Activated CD8-positive, alpha-beta memory T cell treated with anti-CD3 and anti-CD28 coated beads, Interleukin-2, amount 10 ng/mL, durations not matched to agents 7 days and 5 days (primary cell): ENCODE data around the gene AKAP7. TPM values are rescaled to one million over a fixed set of nuclear protein-coding genes. Genes with fewer than 3 reads are reported as not detected.

Experiments used
- ATAC-seq: fragments of 150-1000 bp; cut with Tn5 transposase; one replicate; pipeline ENCODE4 v1.10.0; 2021; ENCODE audit warnings: moderate library complexity
- CTCF ChIA-PET: fragments of 350-600 bp; sonication (Branson Sonifier 250); formaldehyde crosslinking; loops from one replicate; lab custom pipeline; 2021; ENCODE audit warnings: antibody characterized with exemption; lab: Charles Lee
- DNase-seq: peaks from one replicate; pipeline ENCODE4 v3.0.0-alpha.2; 2020
- H3K27ac Mint-ChIP-seq: one replicate; pipeline ENCODE4 v1.8.0; 2021; ENCODE audit warnings: mild to moderate bottlenecking, mixed read lengths
- H3K27me3 Mint-ChIP-seq: one replicate; pipeline ENCODE4 v1.8.0; 2021; ENCODE audit warnings: mixed read lengths
- H3K36me3 Mint-ChIP-seq: one replicate; pipeline ENCODE4 v1.8.0; 2021; ENCODE audit warnings: mild to moderate bottlenecking, mixed read lengths
- H3K4me1 Mint-ChIP-seq: one replicate; pipeline ENCODE4 v1.8.0; 2021; ENCODE audit warnings: mixed read lengths
- H3K4me3 Mint-ChIP-seq: one replicate; pipeline ENCODE4 v1.8.0; 2021; ENCODE audit warnings: mild to moderate bottlenecking, moderate library complexity, mixed read lengths
- H3K9me3 Mint-ChIP-seq: one replicate; pipeline ENCODE4 v1.8.0; 2022; ENCODE audit warnings: low read depth, mixed read lengths
- total RNA-seq, 2 experiments: library from RNA; stranded (reverse); gene quantifications; one replicate each; pipeline ENCODE4 v1.2.3, GENCODE V29; 2021

The AKAP7 gene
- total RNA-seq, 2 experiments from 2014 or later: 7.3 to 10.3 TPM

DNA sequence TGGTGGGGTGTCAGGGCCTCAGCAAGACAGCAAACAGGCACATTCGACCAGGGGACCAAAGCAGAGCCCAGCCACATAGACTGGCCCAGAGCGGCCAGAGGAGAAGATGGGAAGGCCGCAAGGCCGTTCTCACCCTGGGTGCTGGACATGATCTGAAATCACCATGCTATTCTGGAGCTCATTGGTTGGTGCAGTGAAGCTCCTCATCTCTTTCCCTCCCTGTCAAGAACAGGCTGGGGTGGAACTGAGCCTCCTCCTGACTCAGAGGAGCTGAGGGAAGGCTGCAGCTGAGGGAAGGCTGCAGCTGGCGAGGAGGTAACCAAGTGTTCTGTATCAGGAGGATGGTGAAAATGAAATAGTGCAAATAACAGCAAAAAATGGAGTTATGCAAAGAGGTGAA lies 80.0 kb downstream of the AKAP7 start:
- CTCF ChIA-PET: no interaction called here
- Mint-ChIP-seq H3K27ac (no peak overlapping the region), H3K27me3 (no peaks in the 10 kb centered on the region), H3K4me3 (no peak overlapping the region), H3K9me3 (no peaks in the 10 kb centered on the region), H3K36me3 (peaks cover 22% of the 10 kb centered on the region), H3K4me1 (peaks cover 19% of the 10 kb centered on the region)
- no peak for DNase-seq
- ATAC-seq: no peak

GRCh38 chr6:131216246-131216645 lies 81.0 kb downstream of the AKAP7 start:
- no peak for ATAC-seq
- peaks cover 24% of the 10 kb centered on the region for H3K36me3 Mint-ChIP-seq
- H3K27ac Mint-ChIP-seq: no peak overlapping the region
- H3K27me3 Mint-ChIP-seq: no peaks in the 10 kb centered on the region
- H3K4me1 Mint-ChIP-seq: peaks cover 19% of the 10 kb centered on the region
- DNase-seq: no peak
- H3K4me3 Mint-ChIP-seq: no peak overlapping the region
- no peaks in the 10 kb centered on the region for H3K9me3 Mint-ChIP-seq
- CTCF ChIA-PET: no interaction called here

- CTCF ChIA-PET: interaction anchor here (1.3 kb wide), 1 partner anchor 40 kb away, joined by 3 read pairs; no protein-coding TSS in a partner anchor
- Mint-ChIP-seq H3K27ac (no peak overlapping the region), H3K27me3 (no peaks in the 10 kb centered on the region), H3K4me1 (peaks cover 6% of the 10 kb centered on the region), H3K4me3 (no peak overlapping the region), H3K36me3 (peaks cover 25% of the 10 kb centered on the region), H3K9me3 (no peaks in the 10 kb centered on the region)
- ATAC-seq: no peak
- DNase-seq: no peak
Observed at GRCh38 chr6:131222773-131223172, 87.5 kb downstream of the AKAP7 start.

DNA sequence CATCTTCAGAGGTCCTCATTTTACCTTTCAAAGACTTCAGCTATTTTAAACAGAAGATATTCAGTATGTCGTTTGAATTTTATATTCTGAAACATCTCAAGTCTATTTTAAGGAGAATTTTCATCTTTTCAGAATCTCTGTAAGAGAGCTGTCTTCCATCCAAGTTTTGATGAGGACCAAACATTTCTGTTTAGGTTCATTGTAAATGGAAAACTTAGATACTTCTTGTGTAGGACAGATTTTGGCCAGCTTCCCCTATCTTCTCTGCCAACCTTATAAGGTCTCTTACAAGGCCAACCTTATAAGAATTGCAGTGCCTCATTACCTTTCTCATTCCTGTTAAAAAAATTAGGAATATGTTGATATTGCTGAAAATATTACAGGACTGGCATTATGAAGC lies 88.1 kb downstream of the AKAP7 start:
- Mint-ChIP-seq H3K36me3 (peaks cover 27% of the 10 kb centered on the region), H3K9me3 (no peaks in the 10 kb centered on the region), H3K27ac (no peak overlapping the region), H3K27me3 (no peaks in the 10 kb centered on the region), H3K4me3 (no peak overlapping the region), H3K4me1 (peaks cover 6% of the 10 kb centered on the region)
- DNase-seq (no peak), ATAC-seq (no peak)
- CTCF ChIA-PET: interaction anchor here (1.3 kb wide), 1 partner anchor 41 kb away, joined by 3 read pairs; no protein-coding TSS in a partner anchor

DNA sequence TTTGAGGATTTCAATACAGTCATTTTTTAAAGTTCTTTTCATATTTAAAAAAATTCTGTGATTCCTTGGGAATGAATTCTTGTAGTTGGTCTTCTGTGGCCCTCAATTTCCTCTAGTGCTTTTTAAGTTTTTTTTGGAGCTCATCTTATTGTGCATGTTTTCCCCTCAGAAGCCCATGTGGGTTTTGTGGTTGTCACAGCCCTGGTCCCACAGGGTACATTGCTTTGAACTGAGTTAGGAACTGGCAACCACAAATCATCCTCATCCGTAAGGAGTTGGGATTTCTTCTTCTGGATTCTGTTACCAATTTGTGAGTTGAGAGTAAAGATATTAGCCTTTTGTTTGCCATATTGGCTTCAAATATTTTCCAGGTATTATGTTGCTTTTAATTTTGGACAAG lies 89.9 kb downstream of the AKAP7 start:
- ATAC-seq (no peak), DNase-seq (no peak)
- no peaks in the 10 kb centered on the region for H3K27me3 Mint-ChIP-seq
- CTCF ChIA-PET: interaction anchor here (1.1 kb wide), 1 partner anchor 340 kb away, joined by 3 read pairs; no protein-coding TSS in a partner anchor
- H3K9me3 Mint-ChIP-seq: peaks cover 3% of the 10 kb centered on the region
- no peak overlapping the region for H3K27ac Mint-ChIP-seq
- peaks cover 6% of the 10 kb centered on the region for H3K4me1 Mint-ChIP-seq
- peaks cover 27% of the 10 kb centered on the region for H3K36me3 Mint-ChIP-seq
- no peak overlapping the region for H3K4me3 Mint-ChIP-seq

- DNase-seq (no peak), ATAC-seq (no peak)
- Mint-ChIP-seq H3K9me3 (peaks cover 3% of the 10 kb centered on the region), H3K27ac (no peak overlapping the region), H3K4me1 (peaks cover 6% of the 10 kb centered on the region), H3K4me3 (no peak overlapping the region), H3K36me3 (peaks cover 25% of the 10 kb centered on the region), H3K27me3 (no peaks in the 10 kb centered on the region)
- CTCF ChIA-PET: interaction anchor here (1.1 to 1.3 kb wide), 2 partner anchors 145 to 341 kb away, joined by 3 read pairs; no protein-coding TSS in a partner anchor
Observed at GRCh38 chr6:131225959-131226358, 90.7 kb downstream of the AKAP7 start.

DNA sequence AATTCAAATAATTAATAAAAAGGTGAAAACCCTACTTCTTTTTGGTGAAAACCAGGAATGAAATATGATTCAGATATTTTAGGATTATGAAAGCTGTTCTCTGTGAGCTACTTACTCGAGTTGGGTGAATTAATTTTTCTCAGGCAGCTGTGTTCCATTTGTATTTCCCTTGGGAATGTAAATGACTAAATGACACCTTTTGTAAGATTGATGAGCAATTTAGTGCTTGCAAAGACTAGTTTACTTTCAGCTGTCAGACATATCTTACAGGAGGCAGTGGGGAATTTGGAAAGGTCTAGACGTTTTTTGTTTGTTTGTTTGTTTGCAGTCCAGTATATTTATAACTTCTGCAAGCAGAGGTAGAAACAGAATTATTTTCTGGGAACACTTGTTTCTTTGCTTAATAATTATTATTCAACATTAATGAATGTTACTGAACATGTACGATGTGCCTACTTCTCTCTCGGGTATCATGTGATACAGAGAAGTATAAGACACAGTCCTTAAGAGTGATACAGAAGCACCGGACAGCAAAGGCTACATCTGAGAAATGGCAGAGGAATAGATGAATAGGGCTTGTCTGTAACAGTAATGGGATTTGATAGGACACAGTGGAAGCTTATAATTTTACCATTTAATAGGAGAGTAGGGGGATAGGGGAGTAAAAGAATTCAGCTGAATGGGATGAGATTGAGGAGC lies 91.3 kb downstream of the AKAP7 start:
- Mint-ChIP-seq H3K27ac (no peak overlapping the region), H3K36me3 (peaks cover 23% of the 10 kb centered on the region), H3K9me3 (peaks cover 3% of the 10 kb centered on the region), H3K27me3 (no peaks in the 10 kb centered on the region), H3K4me1 (peaks cover 6% of the 10 kb centered on the region), H3K4me3 (no peak overlapping the region)
- no peak for ATAC-seq
- DNase-seq: no peak
- CTCF ChIA-PET: interaction anchor here (1.3 kb wide), 1 partner anchor 144 kb away, joined by 3 read pairs; no protein-coding TSS in a partner anchor

DNA sequence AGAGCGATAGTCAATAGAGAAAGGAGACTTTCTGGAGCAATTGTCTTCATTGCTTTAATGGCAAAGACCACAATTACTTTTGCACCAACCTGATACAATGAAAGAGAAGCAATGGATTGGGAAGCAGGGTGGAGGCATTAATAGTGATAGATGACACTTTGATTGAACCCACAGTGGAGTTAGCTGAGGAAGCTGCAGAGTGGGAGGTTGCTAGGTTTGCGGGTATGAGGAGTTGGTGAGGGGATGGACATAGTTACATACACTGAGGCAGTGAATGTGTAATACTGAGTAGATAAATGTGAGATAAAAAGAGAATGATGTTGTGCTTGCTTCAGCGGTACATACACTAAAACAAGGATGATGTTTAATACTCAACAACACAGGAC lies 91.9 kb downstream of the AKAP7 start:
- no peak overlapping the region for H3K27ac Mint-ChIP-seq
- H3K4me1 Mint-ChIP-seq: peaks cover 6% of the 10 kb centered on the region
- peaks cover 3% of the 10 kb centered on the region for H3K9me3 Mint-ChIP-seq
- CTCF ChIA-PET: interaction anchor here (1.3 kb wide), 1 partner anchor 144 kb away, joined by 3 read pairs; no protein-coding TSS in a partner anchor
- peaks cover 20% of the 10 kb centered on the region for H3K36me3 Mint-ChIP-seq
- DNase-seq: no peak
- no peaks in the 10 kb centered on the region for H3K27me3 Mint-ChIP-seq
- no peak for ATAC-seq
- H3K4me3 Mint-ChIP-seq: no peak overlapping the region

- ATAC-seq: no peak
- no peak for DNase-seq
- peaks cover 3% of the 10 kb centered on the region for H3K9me3 Mint-ChIP-seq
- H3K4me1 Mint-ChIP-seq: no peaks in the 10 kb centered on the region
- H3K36me3 Mint-ChIP-seq: peaks cover 11% of the 10 kb centered on the region
- no peak overlapping the region for H3K4me3 Mint-ChIP-seq
- H3K27me3 Mint-ChIP-seq: no peaks in the 10 kb centered on the region
- no peak overlapping the region for H3K27ac Mint-ChIP-seq
- CTCF ChIA-PET: no interaction called here
Observed at GRCh38 chr6:131231103-131231502, 95.8 kb downstream of the AKAP7 start.

GRCh38 chr6:131231891-131232290 lies 96.6 kb downstream of the AKAP7 start:
- peaks cover 12% of the 10 kb centered on the region for H3K36me3 Mint-ChIP-seq
- ATAC-seq (no peak), DNase-seq (no peak)
- CTCF ChIA-PET: interaction anchor here (0.7 kb wide), 1 partner anchor 48 kb away, joined by 3 read pairs; no protein-coding TSS in a partner anchor
- H3K27ac Mint-ChIP-seq: no peak overlapping the region
- no peaks in the 10 kb centered on the region for H3K27me3 Mint-ChIP-seq
- H3K4me1 Mint-ChIP-seq: no peaks in the 10 kb centered on the region
- peaks cover 3% of the 10 kb centered on the region for H3K9me3 Mint-ChIP-seq
- no peak overlapping the region for H3K4me3 Mint-ChIP-seq

DNA sequence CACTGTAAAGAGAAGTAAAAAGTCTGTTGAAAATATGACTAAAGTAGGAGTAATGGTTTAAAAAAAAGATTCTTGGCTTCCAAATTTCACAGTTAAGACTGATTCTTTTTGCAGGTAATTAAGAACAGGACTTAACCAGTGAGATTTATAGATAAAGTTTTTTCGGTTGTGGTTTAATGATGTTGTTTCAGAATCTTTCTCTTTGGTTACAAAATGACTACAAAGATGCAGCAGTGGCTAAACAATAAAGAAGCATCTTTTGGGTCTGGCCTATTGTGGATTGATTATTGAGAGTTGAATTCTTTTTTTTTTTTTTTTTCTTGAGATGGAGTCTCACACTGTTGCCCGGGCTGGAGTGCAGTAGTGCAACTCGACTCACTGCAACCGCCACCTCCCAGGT lies 109.7 kb downstream of the AKAP7 start:
- ATAC-seq (peak; percentile 58), DNase-seq (no peak)
- CTCF ChIA-PET: interaction anchor here (1.1 kb wide), 1 partner anchor 18 kb away, joined by 3 read pairs; no protein-coding TSS in a partner anchor
- Mint-ChIP-seq H3K27me3 (no peaks in the 10 kb centered on the region), H3K9me3 (peaks cover 6% of the 10 kb centered on the region), H3K27ac (no peak overlapping the region), H3K36me3 (peaks cover 25% of the 10 kb centered on the region), H3K4me3 (no peak overlapping the region), H3K4me1 (peaks cover 24% of the 10 kb centered on the region)

GRCh38 chr6:131250122-131250521 lies 114.9 kb downstream of the AKAP7 start:
- CTCF ChIA-PET: no interaction called here
- H3K36me3 Mint-ChIP-seq: peaks cover 5% of the 10 kb centered on the region
- H3K4me1 Mint-ChIP-seq: peaks cover 16% of the 10 kb centered on the region
- no peaks in the 10 kb centered on the region for H3K9me3 Mint-ChIP-seq
- no peaks in the 10 kb centered on the region for H3K27me3 Mint-ChIP-seq
- H3K27ac Mint-ChIP-seq: no peak overlapping the region
- no peak overlapping the region for H3K4me3 Mint-ChIP-seq
- DNase-seq (no peak), ATAC-seq (no peak)

DNA sequence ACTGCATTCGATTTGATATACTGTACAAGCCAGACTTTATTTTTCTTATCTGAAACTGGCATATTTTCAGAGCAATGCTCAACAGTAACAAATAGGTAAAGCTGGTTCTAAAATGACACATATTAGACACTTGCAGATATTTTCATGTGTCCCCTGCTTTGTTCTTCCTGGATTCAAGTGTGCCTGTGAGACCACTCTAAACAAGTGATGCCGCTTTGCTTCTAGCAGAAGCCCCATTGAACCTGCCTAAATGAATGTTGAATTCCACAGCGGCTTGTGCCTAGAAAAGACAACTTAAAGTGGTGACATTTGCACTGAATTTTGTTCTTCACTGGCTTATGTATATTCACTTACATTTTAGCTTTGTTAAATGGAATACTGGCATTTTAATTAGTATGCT lies 115.7 kb downstream of the AKAP7 start:
- Mint-ChIP-seq H3K36me3 (peaks cover 3% of the 10 kb centered on the region), H3K27ac (no peak overlapping the region), H3K4me1 (peaks cover 9% of the 10 kb centered on the region), H3K27me3 (no peaks in the 10 kb centered on the region), H3K4me3 (no peak overlapping the region), H3K9me3 (no peaks in the 10 kb centered on the region)
- DNase-seq (no peak), ATAC-seq (no peak)
- CTCF ChIA-PET: no interaction called here

DNA sequence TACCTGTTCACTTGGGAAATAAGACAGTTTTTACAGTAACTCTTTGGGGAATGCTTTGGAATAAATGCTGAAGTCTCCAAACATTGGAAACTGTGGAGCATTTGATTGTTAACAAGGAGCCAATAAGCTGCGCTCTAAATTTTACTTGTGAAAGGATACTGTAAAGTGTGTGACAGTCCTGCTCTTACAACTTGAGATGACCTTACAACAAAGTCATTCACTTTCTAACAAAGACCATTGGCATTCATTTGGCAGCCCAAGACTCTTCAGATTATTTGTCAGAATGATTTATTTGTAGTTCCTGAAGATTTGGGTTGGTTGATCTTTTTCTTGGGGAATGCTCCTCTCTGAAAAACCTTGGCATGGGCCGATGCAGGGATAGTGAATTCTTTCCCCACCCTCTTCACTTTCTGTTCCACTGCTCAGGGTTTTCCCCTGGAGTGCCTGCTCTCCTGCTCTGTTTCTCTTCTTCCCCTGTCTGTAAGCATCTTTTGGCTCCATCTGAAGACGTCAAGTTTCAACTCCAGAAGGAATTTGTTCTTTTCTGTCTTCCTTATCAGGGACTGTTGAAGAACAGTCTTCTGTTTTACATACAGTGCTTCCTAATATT lies 116.4 kb downstream of the AKAP7 start:
- CTCF ChIA-PET: no interaction called here

More for the DNA sequence above, 116.4 kb downstream of the AKAP7 start:
- DNase-seq (no peak), ATAC-seq (no peak)
- Mint-ChIP-seq H3K4me1 (peaks cover 7% of the 10 kb centered on the region), H3K27ac (no peak overlapping the region), H3K27me3 (no peaks in the 10 kb centered on the region), H3K9me3 (no peaks in the 10 kb centered on the region), H3K4me3 (no peak overlapping the region), H3K36me3 (peaks cover 3% of the 10 kb centered on the region)
